HepG2 (cell line): ENCODE data around the gene FIGNL1.

ENCODE experiments used
- CENPX ChIP-seq: sonication (generic); formaldehyde crosslinking; IDR thresholded peaks from 2 replicates; pipeline ENCODE4 v1.9.0; 2021; ENCODE audit warnings: mild to moderate bottlenecking, missing genetic modification reagents, moderate library complexity
- ETV6 ChIP-seq: sonication (generic); formaldehyde crosslinking; conservative IDR thresholded peaks from 2 replicates; pipeline ENCODE4 v1.4.0; 2020; ENCODE audit warnings: missing genetic modification reagents
- GFI1 ChIP-seq: sonication (generic); formaldehyde crosslinking; IDR thresholded peaks from 2 replicates; pipeline ENCODE4 v1.5.0; 2020; ENCODE audit warnings: missing genetic modification reagents, mild to moderate bottlenecking, borderline replicate concordance
- KAT7 ChIP-seq: IDR thresholded peaks from 2 replicates; pipeline ENCODE4 v1.6.1; 2018; ENCODE audit warnings: borderline replicate concordance, missing compliant biosample characterization
- MIER2 ChIP-seq: IDR thresholded peaks from 2 replicates; pipeline ENCODE4 v1.6.1; 2016; ENCODE audit warnings: missing biosample characterization, missing genetic modification reagents
- POLR2A ChIP-seq, 2 experiments: IDR thresholded peaks; 2 replicates each; pipeline ENCODE4 v1.6.1; 2011; ENCODE audit warnings: low read depth in 2 of 2, low read length in 2 of 2, mild to moderate bottlenecking in 1 of 2, moderate library complexity in 1 of 2; ENCODE audit not compliant: insufficient read depth in 1 of 2
- SIX1 ChIP-seq: sonication (generic); formaldehyde crosslinking; IDR thresholded peaks from 2 replicates; pipeline ENCODE4 v1.4.0; 2020; ENCODE audit warnings: missing genetic modification reagents, borderline replicate concordance
- TAF1 ChIP-seq: sonication (generic); formaldehyde crosslinking; IDR thresholded peaks from 2 replicates; pipeline ENCODE4 v1.4.0; 2020; ENCODE audit warnings: missing genetic modification reagents
- TBP ChIP-seq: sonication (generic); formaldehyde crosslinking; IDR thresholded peaks from 2 replicates; pipeline ENCODE4 v1.5.0; 2020; ENCODE audit warnings: missing genetic modification reagents
- TF ChIP-seq, protein P1 (sequence below): sonication (generic); formaldehyde crosslinking; IDR thresholded peaks from 2 replicates; pipeline ENCODE4 v1.4.0; 2020; ENCODE audit warnings: missing genetic modification reagents
- TF ChIP-seq, protein P2 (sequence below): sonication (generic); formaldehyde crosslinking; IDR thresholded peaks from 2 replicates; pipeline ENCODE4 v1.4.0; 2020; ENCODE audit warnings: low read depth, mild to moderate bottlenecking, missing genetic modification reagents
- TF ChIP-seq, protein P3 (sequence below): sonication (generic); formaldehyde crosslinking; IDR thresholded peaks from 2 replicates; pipeline ENCODE4 v1.5.0; 2020; ENCODE audit warnings: mild to moderate bottlenecking, missing genetic modification reagents, moderate library complexity

DNA sequence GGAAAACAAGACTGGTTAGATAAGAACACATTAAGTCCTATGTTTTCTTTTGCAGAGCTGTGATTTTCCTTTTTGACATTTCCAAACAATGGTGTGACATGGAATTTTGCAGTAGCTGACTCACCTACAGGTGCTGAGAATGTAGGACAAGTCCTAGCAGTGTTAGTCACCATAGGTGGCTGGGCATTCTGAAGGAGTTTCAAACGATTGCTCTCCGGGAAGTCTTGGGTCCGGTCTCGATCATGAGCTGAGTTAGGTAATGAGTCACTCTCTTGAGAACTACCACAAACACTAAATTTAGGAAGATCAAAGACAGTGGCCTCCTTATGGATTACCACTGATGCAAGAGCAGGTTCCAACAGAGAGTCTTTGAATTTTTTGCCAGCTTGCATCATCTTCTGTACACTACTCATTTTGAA lies 3.6 kb downstream of the FIGNL1 start:
- TF ChIP-seq POLR2A (IDR thresholded peaks at IDR 0.05; ENCODE audit: insufficient read depth in 1 of 2, low read depth in 2 of 2, low read length in 2 of 2) (no peak), ETV6 (CRISPR knock-in tag) (no peak), GFI1 (no peak), CENPX (CRISPR knock-in tag) (no peak), TBP (CRISPR knock-in tag) (no peak), TAF1 (CRISPR knock-in tag) (no peak), KAT7 (CRISPR knock-in tag) (no peak), MIER2 (no peak), SIX1 (CRISPR knock-in tag) (no peak)
- TF ChIP-seq, protein P1, sequence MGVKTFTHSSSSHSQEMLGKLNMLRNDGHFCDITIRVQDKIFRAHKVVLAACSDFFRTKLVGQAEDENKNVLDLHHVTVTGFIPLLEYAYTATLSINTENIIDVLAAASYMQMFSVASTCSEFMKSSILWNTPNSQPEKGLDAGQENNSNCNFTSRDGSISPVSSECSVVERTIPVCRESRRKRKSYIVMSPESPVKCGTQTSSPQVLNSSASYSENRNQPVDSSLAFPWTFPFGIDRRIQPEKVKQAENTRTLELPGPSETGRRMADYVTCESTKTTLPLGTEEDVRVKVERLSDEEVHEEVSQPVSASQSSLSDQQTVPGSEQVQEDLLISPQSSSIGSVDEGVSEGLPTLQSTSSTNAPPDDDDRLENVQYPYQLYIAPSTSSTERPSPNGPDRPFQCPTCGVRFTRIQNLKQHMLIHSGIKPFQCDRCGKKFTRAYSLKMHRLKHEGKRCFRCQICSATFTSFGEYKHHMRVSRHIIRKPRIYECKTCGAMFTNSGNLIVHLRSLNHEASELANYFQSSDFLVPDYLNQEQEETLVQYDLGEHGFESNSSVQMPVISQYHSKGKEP (CRISPR knock-in tag), result no peak
- TF ChIP-seq, protein P2, sequence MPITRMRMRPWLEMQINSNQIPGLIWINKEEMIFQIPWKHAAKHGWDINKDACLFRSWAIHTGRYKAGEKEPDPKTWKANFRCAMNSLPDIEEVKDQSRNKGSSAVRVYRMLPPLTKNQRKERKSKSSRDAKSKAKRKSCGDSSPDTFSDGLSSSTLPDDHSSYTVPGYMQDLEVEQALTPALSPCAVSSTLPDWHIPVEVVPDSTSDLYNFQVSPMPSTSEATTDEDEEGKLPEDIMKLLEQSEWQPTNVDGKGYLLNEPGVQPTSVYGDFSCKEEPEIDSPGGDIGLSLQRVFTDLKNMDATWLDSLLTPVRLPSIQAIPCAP, result no peak
- TF ChIP-seq, protein P3, sequence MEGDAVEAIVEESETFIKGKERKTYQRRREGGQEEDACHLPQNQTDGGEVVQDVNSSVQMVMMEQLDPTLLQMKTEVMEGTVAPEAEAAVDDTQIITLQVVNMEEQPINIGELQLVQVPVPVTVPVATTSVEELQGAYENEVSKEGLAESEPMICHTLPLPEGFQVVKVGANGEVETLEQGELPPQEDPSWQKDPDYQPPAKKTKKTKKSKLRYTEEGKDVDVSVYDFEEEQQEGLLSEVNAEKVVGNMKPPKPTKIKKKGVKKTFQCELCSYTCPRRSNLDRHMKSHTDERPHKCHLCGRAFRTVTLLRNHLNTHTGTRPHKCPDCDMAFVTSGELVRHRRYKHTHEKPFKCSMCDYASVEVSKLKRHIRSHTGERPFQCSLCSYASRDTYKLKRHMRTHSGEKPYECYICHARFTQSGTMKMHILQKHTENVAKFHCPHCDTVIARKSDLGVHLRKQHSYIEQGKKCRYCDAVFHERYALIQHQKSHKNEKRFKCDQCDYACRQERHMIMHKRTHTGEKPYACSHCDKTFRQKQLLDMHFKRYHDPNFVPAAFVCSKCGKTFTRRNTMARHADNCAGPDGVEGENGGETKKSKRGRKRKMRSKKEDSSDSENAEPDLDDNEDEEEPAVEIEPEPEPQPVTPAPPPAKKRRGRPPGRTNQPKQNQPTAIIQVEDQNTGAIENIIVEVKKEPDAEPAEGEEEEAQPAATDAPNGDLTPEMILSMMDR, result no peak
